GM12873 (cell line): ENCODE data around the gene PDF.

ENCODE experiments used
- TF ChIP-seq, protein P1 (sequence below): IDR thresholded peaks from 2 replicates; pipeline ENCODE4 v1.5.1; 2012; ENCODE audit warnings: low read depth, mild to moderate bottlenecking, moderate library complexity, low read length, control low read depth; ENCODE audit not compliant: insufficient read depth; ENCODE audit errors: missing control alignments

PDF gene

DNA sequence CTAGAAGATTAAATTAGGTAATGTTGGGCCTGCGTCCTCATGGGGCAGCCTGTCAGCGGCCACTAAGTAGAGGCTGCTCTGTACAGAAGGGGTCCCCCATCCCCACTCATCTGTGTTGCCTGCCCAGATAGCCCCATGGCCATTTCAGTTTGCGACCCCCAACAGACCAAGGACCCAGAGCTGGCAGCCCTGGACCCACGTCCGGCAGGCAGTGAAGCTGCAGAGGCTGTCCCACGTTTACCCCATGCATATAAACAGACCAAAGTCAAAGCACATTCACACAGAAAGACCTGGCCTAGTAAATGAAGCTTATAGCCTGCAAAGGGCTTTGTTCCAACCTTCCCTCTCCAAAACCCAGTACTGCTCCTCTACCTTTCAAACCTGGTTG, 4.6 kb downstream of the PDF start:
- TF ChIP-seq, protein P1, sequence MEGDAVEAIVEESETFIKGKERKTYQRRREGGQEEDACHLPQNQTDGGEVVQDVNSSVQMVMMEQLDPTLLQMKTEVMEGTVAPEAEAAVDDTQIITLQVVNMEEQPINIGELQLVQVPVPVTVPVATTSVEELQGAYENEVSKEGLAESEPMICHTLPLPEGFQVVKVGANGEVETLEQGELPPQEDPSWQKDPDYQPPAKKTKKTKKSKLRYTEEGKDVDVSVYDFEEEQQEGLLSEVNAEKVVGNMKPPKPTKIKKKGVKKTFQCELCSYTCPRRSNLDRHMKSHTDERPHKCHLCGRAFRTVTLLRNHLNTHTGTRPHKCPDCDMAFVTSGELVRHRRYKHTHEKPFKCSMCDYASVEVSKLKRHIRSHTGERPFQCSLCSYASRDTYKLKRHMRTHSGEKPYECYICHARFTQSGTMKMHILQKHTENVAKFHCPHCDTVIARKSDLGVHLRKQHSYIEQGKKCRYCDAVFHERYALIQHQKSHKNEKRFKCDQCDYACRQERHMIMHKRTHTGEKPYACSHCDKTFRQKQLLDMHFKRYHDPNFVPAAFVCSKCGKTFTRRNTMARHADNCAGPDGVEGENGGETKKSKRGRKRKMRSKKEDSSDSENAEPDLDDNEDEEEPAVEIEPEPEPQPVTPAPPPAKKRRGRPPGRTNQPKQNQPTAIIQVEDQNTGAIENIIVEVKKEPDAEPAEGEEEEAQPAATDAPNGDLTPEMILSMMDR, result no peak

DNA sequence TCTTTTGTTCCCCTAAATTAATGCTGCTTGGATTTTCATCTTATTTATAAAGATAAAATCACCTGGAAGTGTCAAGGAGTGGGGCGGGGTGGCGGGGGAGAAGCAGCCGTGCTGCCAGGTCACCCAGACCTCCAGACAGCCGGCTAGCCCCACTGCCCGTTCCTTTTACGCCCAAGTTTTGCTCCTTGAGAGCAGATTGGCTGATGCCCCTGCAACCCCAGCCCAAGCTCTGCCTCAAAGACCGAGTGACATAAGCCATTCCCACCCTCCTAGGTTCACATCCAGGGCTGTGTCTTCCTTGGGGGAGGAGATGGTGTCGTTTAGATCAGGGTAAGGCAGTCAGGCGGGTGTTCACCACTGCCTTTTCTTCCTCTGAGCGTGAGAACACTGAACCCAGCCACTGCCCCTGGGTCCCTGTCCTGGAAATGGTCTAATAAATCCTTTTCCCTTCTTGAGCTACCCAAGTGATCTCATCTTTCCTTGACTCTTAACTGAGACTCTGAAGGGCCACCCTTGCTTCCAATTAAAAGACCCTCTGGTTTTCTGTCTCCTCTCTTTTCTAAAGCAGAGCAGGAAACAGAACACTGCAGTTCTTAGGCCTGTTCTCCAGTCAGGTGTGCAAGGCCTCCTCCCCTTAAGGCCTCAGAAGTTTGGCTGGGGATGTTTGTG, 5.7 kb downstream of the PDF start:
- TF ChIP-seq, protein P1, result no peak

DNA sequence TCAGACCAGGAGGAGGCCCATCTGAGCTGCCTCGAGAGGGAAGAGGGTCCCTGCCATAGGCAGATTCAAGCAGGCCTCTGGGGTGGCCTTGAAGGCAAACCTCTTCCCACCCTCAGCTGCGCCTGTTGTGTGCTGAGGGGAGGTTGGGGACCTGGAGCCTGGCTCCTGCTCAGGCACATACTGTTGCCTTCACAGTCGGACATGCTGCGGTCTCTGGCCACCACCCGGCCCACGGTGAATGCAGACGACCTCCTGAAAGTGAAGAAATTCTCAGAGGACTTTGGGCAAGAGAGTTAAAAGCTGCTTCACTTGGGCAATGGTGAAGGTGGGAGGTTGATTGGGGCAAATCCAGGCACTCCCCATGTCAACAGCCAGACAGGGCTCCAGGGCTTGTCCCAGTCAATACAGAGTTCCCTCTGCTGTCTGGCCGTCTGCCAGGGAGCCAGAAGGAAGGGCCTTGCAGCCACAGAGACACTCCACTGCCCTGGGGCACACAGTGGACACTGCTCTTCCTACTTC, 6.3 kb downstream of the PDF start:
- TF ChIP-seq, protein P1, result no peak

DNA sequence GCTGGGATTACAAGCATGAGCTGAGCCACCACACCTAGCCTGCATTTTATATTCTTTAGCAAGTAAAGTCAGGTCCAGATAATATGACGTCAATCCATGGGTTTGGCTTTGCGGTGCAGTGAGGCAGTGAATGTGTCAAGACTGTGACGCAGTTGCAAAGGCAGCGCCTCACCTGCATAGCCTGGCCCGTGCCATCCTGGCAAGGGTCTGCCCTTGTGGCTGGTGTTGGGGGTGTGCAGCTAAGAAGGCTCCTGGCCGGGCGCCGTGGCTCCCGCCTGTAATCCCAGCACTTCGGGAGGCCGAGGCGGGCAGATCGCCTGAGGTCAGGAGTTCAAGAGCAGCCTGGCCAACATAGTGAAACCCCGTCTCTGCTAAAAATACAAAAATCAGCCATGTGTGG, 7.0 kb downstream of the PDF start:
- TF ChIP-seq, protein P1, result no peak

DNA sequence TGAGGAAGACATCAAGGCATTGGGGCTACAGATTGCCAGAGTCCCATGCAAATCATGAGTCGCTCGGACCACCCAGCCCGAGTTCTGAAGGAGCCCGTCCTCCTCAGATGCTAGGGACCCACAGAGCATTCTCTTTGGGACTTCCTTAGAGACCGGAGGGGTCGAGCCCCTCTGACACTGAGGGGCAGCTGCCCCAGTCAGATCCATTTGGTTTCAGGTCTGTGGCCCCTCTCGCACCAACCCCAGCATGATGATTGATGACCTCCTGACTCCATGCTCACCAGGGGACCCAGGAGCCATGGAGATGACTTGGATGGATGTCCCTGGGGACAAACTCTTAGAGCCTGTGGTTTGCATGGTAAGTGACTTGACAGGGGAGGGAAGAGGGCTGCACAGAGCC, 8.0 kb downstream of the PDF start:
- TF ChIP-seq, protein P1, result no peak

DNA sequence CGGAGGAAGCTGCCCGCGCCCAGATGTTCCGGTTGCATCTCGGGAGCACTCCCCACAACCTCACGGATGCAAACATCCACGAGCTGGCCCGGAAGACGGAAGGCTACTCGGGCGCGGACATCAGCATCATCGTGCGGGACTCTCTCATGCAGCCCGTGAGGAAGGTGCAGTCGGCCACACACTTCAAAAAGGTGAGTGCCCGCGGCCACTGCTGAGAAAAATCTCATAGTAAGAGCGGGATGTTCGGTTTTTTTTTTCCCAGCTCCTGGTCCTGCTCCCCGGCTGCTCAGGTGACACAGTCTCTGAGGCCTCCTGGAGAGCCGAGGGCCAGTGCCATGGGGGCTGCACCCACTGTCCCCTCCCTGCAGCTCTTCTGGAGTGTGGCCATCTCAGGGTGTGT, 9.3 kb downstream of the PDF start:
- TF ChIP-seq, protein P1, result no peak

DNA sequence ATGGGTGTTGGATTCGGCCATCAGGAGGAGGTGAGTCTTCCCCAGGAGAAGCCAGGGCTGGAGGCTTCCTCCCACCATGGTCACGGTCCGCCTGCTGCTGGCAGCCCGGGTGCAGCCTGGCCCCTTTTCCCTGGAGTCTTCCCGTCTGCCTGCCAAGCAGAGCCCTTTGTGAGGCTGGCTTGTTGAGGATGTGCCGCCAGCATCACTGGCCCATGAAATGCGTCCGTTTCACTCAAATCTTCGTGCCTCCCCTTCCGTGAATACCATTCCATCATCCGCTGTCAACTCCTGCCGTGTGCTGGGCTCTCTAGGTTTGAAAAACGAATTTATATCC, 9.7 kb downstream of the PDF start:
- TF ChIP-seq, protein P1, result no peak
